NCI-H2171 (cell line): ENCODE measurements around the gene ZNF205.

Source experiments
- DNase-seq: peaks from one replicate; lab custom pipeline; 2025; lab: John Stamatoyannopoulos, UW

Gene ZNF205

GRCh38 chr16:3084969-3085670 is 27.3 kb upstream of the ZNF205 start:
- no peak for DNase-seq

GRCh38 chr16:3085868-3086595 is 26.4 kb upstream of the ZNF205 start:
- no peak for DNase-seq

- no peak for DNase-seq
These were observed 25.7 kb upstream of the ZNF205 start for GRCh38 chr16:3086596-3087242.

GRCh38 chr16:3087243-3088235 is 24.8 kb upstream of the ZNF205 start:
- DNase-seq = no peak

- DNase-seq = no peak
These were observed 23.9 kb upstream of the ZNF205 start for GRCh38 chr16:3088450-3088849.

- DNase-seq = no peak
These were observed 23.3 kb upstream of the ZNF205 start for GRCh38 chr16:3088925-3089716.

GRCh38 chr16:3089717-3090592 is 22.4 kb upstream of the ZNF205 start:
- DNase-seq = no peak

- DNase-seq = no peak
These were observed 20.8 kb upstream of the ZNF205 start for GRCh38 chr16:3091551-3091950.

GRCh38 chr16:3092501-3092941 is 19.9 kb upstream of the ZNF205 start:
- no peak for DNase-seq

- no peak for DNase-seq
These were observed 17.9 kb upstream of the ZNF205 start for GRCh38 chr16:3094289-3095027.

- DNase-seq = no peak
These were observed 16.5 kb upstream of the ZNF205 start for GRCh38 chr16:3095869-3096268.

- DNase-seq = no peak
These were observed 16.0 kb upstream of the ZNF205 start for GRCh38 chr16:3096362-3096761.

- no peak for DNase-seq
These were observed 15.1 kb upstream of the ZNF205 start for GRCh38 chr16:3097266-3097665.

GRCh38 chr16:3098459-3099394 is 13.7 kb upstream of the ZNF205 start, which contains the start of gene ZSCAN10:
Gene ZSCAN10, minus strand, starts transcription at chr16:3099294. Its CDS starts 6,357 bp downstream, at chr16:3092937.
- DNase-seq = no peak

- no peak for DNase-seq
These were observed 13.0 kb upstream of the ZNF205 start for GRCh38 chr16:3099395-3099731.

GRCh38 chr16:3099732-3100499 is 12.5 kb upstream of the ZNF205 start:
- DNase-seq = peak; percentile 96
